Retina (tissue), 1 donor: Measurements from ENCODE around the gene CHST4.
"Not testable (repeated sequence)": the region's sequence is repeated elsewhere in the genome, so short reads cannot be mapped to it uniquely, and the experiment has no call there.

ENCODE experiments used
- DNase-seq: peaks from one replicate; pipeline ENCODE4 v3.0.0-alpha.2; 2016

The CHST4 gene

GRCh38 chr16:71526111-71526631 is at the start of gene CHST4:
CHST4 (plus strand) TSS chr16:71526426; CDS start chr16:71536678, 10,252 bp downstream.
- DNase-seq, result peak; percentile 37

GRCh38 chr16:71476457-71477124 is 49.6 kb upstream of the CHST4 start:
- no peak for DNase-seq

GRCh38 chr16:71479420-71479819 is 46.8 kb upstream of the CHST4 start:
- no peak for DNase-seq

GRCh38 chr16:71480956-71481355 is 45.3 kb upstream of the CHST4 start:
- DNase-seq, result no peak

GRCh38 chr16:71482569-71482968 is 43.7 kb upstream of the CHST4 start:
- no peak for DNase-seq

GRCh38 chr16:71484006-71484893 is 42.0 kb upstream of the CHST4 start:
- DNase-seq, result peak; percentile 95

GRCh38 chr16:71489122-71489521 is 37.1 kb upstream of the CHST4 start, which contains the start of gene ZNF19:
ZNF19 (minus strand) TSS chr16:71489324; CDS start chr16:71482114, 7,210 bp downstream.
- no peak for DNase-seq

- DNase-seq, result no peak
These were observed 35.9 kb upstream of the CHST4 start for GRCh38 chr16:71490361-71490760.

GRCh38 chr16:71491054-71491453 is 35.2 kb upstream of the CHST4 start:
- DNase-seq, result no peak

GRCh38 chr16:71492786-71493185 is 33.4 kb upstream of the CHST4 start:
- DNase-seq, result no peak

- DNase-seq, result no peak
These were observed 33.0 kb upstream of the CHST4 start for GRCh38 chr16:71493213-71493612.

- no peak for DNase-seq
These were observed 28.2 kb upstream of the CHST4 start for GRCh38 chr16:71498031-71498430.

GRCh38 chr16:71499775-71500364 is 26.4 kb upstream of the CHST4 start:
- peak; percentile 68 for DNase-seq

- no peak for DNase-seq
These were observed 25.3 kb upstream of the CHST4 start for GRCh38 chr16:71500964-71501363.

- DNase-seq, result no peak
These were observed 24.7 kb upstream of the CHST4 start for GRCh38 chr16:71501547-71501946.

- not testable (repeated sequence) for DNase-seq
These were observed 22.2 kb upstream of the CHST4 start for GRCh38 chr16:71504051-71504450.

GRCh38 chr16:71504901-71505300 is 21.3 kb upstream of the CHST4 start:
- DNase-seq, result no peak

- no peak for DNase-seq
These were observed 19.2 kb upstream of the CHST4 start for GRCh38 chr16:71507061-71507460.

- no peak for DNase-seq
These were observed 12.9 kb upstream of the CHST4 start for GRCh38 chr16:71513302-71513701.

- no peak for DNase-seq
These were observed 11.8 kb upstream of the CHST4 start for GRCh38 chr16:71514476-71514875.

- DNase-seq, result no peak
These were observed 11.2 kb upstream of the CHST4 start for GRCh38 chr16:71515026-71515425.

- no peak for DNase-seq
These were observed 5.7 kb upstream of the CHST4 start for GRCh38 chr16:71520550-71520949.
